HT-29 (cell line): ENCODE results near the gene CXorf66. TPM values are rescaled to one million over a fixed set of nuclear protein-coding genes. Genes with fewer than 3 reads are reported as not detected.
"Not testable (repeated sequence)": the region's sequence is repeated elsewhere in the genome, so short reads cannot be mapped to it uniquely, and the experiment has no call there.

Experiments
- DNase-seq: peaks from one replicate; pipeline ENCODE4 v3.0.0-alpha.2; 2015; ENCODE audit warnings: low spot score
- small RNA-seq: library from RNA; depleted of rRNA; stranded (forward); fragments of <200 nt; gene quantifications from one replicate; pipeline ENCODE3, GENCODE V24; 2014
- total RNA-seq: library from RNA; depleted of rRNA; stranded (reverse); fragments of >200 nt; shearing (Covaris generic); gene quantifications from 2 replicates; pipeline ENCODE4 v1.2.3, GENCODE V29; 2014; rRNA removed

The CXorf66 gene
- total RNA-seq, 1 experiment from 2014 or later, result not detected

DNA sequence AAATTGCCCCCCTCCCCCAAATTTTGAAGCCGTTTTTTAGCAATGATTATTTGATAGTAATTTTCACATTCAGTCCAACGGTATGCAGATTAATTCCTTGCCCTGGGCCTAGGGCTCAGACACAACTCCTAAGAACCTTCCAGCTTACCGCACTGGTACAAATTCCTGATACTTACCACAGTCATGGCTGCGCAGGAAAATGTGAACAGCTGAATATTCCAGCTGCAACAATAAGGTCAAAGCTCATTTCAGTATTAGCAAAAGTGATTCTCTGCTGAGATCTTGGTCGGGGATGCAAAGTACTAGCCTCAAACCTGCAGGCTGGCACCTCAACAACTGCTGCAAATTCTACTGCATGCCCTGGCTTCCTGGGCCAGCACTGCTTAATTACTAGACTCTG lies 35.4 kb downstream of the CXorf66 start:
- no peak for DNase-seq

- DNase-seq, result no peak
These were observed 40.6 kb downstream of the CXorf66 start for GRCh38 chrX:139924696-139925095.

- DNase-seq, result no peak
These were observed 41.1 kb downstream of the CXorf66 start for GRCh38 chrX:139924069-139924695.

- not testable (repeated sequence) for DNase-seq
These were observed 44.2 kb downstream of the CXorf66 start for GRCh38 chrX:139921142-139921541.

GRCh38 chrX:139920316-139920715 lies 45.0 kb downstream of the CXorf66 start:
- DNase-seq, result no peak

GRCh38 chrX:139914421-139914820 lies 50.9 kb downstream of the CXorf66 start:
- DNase-seq, result no peak

- DNase-seq, result no peak
These were observed 55.6 kb downstream of the CXorf66 start for GRCh38 chrX:139909712-139910111.

GRCh38 chrX:139907078-139907477 lies 58.2 kb downstream of the CXorf66 start:
- DNase-seq, result no peak

DNA sequence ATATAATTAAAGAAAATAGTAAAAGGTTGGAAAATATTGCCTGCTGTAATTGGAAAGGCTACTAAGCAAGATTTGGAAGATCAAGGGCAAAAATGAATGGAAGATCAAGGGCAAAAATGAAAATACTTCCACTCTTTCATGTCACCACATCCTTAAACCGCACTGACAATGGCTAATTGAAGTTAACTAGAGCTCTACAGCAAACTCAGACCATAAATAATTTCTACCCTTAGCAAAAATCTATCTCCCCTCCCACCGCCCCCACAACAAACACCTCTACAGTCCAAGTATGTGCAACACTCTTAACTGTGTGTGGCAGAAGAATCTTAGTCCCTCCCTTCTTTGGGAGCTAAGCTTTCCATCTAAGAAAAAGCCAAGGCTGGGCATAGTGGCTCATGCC lies 59.6 kb downstream of the CXorf66 start:
- no peak for DNase-seq

Small RNAs within 50 kb of the gene (small RNA-seq; reads per million reads assigned to genes)
- gene MIR505 (not detected), gene RF00425 (0.29 reads per million)

Other genes starting within 250 kb of the CXorf66 start
- gene ATP11C, start 32.5 kb downstream of the CXorf66 start, total RNA-seq, result 0.94 and 1.0 TPM in 2 replicates